Measurements from ENCODE around the gene GLYATL1B.
"Not testable (repeated sequence)": the region's sequence is repeated elsewhere in the genome, so short reads cannot be mapped to it uniquely, and the experiment has no call there.

The GLYATL1B gene

GRCh38 chr11:59088162-59088561 is 2.1 kb downstream of the GLYATL1B start:
- Histone ChIP-seq H3K9me3 (ENCODE audit: insufficient read depth, low read length) (no peaks in the 10 kb centered on the region), H3K27me3 (ENCODE audit: insufficient read depth, insufficient read length) (no peaks in the 10 kb centered on the region), H3K36me3 (ENCODE audit: insufficient read depth, insufficient read length, low read length) (no peaks in the 10 kb centered on the region), H3K4me3 (ENCODE audit: insufficient read length, low read depth) (no peak overlapping the region), H3K4me1 (ENCODE audit: insufficient read depth, insufficient read length) (no peaks in the 10 kb centered on the region), H3K9ac (ENCODE audit: insufficient read length, low read depth) (no peak overlapping the region)
- no peak for TF ChIP-seq SUZ12 (IDR thresholded peaks at IDR 0.05; ENCODE audit: extremely low read depth, insufficient read depth, insufficient read length)
- DNase-seq (ENCODE audit: low read depth, low spot score) = no peak

GRCh38 chr11:59093576-59093975 is 7.5 kb downstream of the GLYATL1B start:
- H3K36me3 ChIP-seq (ENCODE audit: insufficient read depth, insufficient read length, low read length); H3K4me1 ChIP-seq (ENCODE audit: insufficient read depth, insufficient read length); H3K27me3 ChIP-seq (ENCODE audit: insufficient read depth, insufficient read length); DNase-seq (ENCODE audit: low read depth, low spot score); H3K9ac ChIP-seq (ENCODE audit: insufficient read length, low read depth); H3K9me3 ChIP-seq (ENCODE audit: insufficient read depth, low read length); H3K4me3 ChIP-seq (ENCODE audit: insufficient read length, low read depth): not testable (repeated sequence)

GRCh38 chr11:59095225-59095624 is 9.1 kb downstream of the GLYATL1B start:
- not testable (repeated sequence) for H3K9me3 ChIP-seq (ENCODE audit: insufficient read depth, low read length); H3K4me1 ChIP-seq (ENCODE audit: insufficient read depth, insufficient read length); H3K4me3 ChIP-seq (ENCODE audit: insufficient read length, low read depth); H3K27me3 ChIP-seq (ENCODE audit: insufficient read depth, insufficient read length); H3K36me3 ChIP-seq (ENCODE audit: insufficient read depth, insufficient read length, low read length); H3K9ac ChIP-seq (ENCODE audit: insufficient read length, low read depth)
- DNase-seq (ENCODE audit: low read depth, low spot score) = peak; percentile 13

- not testable (repeated sequence) for H3K27me3 ChIP-seq (ENCODE audit: insufficient read depth, insufficient read length); H3K4me1 ChIP-seq (ENCODE audit: insufficient read depth, insufficient read length); H3K36me3 ChIP-seq (ENCODE audit: insufficient read depth, insufficient read length, low read length); H3K9me3 ChIP-seq (ENCODE audit: insufficient read depth, low read length); H3K9ac ChIP-seq (ENCODE audit: insufficient read length, low read depth); H3K4me3 ChIP-seq (ENCODE audit: insufficient read length, low read depth); DNase-seq (ENCODE audit: low read depth, low spot score)
Measured at GRCh38 chr11:59095972-59096575, 10.0 kb downstream of the GLYATL1B start.

- H3K36me3 ChIP-seq (ENCODE audit: insufficient read depth, insufficient read length, low read length) = no peaks in the 10 kb centered on the region
- DNase-seq (ENCODE audit: low read depth, low spot score) = peak; percentile 30
- peaks cover 4% of the 10 kb centered on the region; the same call in 1 of the 2 replicates for H3K9me3 ChIP-seq (ENCODE audit: insufficient read depth, low read length)
- no peaks in the 10 kb centered on the region for H3K27me3 ChIP-seq (ENCODE audit: insufficient read depth, insufficient read length)
- TF ChIP-seq SUZ12 (IDR thresholded peaks at IDR 0.05; ENCODE audit: extremely low read depth, insufficient read depth, insufficient read length) (no peak), ZNF274 (IDR thresholded peaks at IDR 0.05; ENCODE audit: low read depth, low read length) (no peak), YY1 (IDR thresholded peaks at IDR 0.05; ENCODE audit: insufficient read depth, insufficient read length) (no peak)
- no peak overlapping the region for H3K4me3 ChIP-seq (ENCODE audit: insufficient read length, low read depth)
- H3K4me1 ChIP-seq (ENCODE audit: insufficient read depth, insufficient read length) = peaks cover 2% of the 10 kb centered on the region
- H3K9ac ChIP-seq (ENCODE audit: insufficient read length, low read depth) = no peak overlapping the region
Measured at GRCh38 chr11:59097113-59097708, 11.1 kb downstream of the GLYATL1B start.

GRCh38 chr11:59097938-59098337 is 11.8 kb downstream of the GLYATL1B start:
- H3K4me3 ChIP-seq (ENCODE audit: insufficient read length, low read depth); DNase-seq (ENCODE audit: low read depth, low spot score); H3K9me3 ChIP-seq (ENCODE audit: insufficient read depth, low read length); H3K9ac ChIP-seq (ENCODE audit: insufficient read length, low read depth); H3K36me3 ChIP-seq (ENCODE audit: insufficient read depth, insufficient read length, low read length); H3K4me1 ChIP-seq (ENCODE audit: insufficient read depth, insufficient read length); H3K27me3 ChIP-seq (ENCODE audit: insufficient read depth, insufficient read length): not testable (repeated sequence)

- Histone ChIP-seq H3K4me1 (ENCODE audit: insufficient read depth, insufficient read length) (no peaks in the 10 kb centered on the region), H3K36me3 (ENCODE audit: insufficient read depth, insufficient read length, low read length) (no peaks in the 10 kb centered on the region), H3K9me3 (ENCODE audit: insufficient read depth, low read length) (no peaks in the 10 kb centered on the region), H3K9ac (ENCODE audit: insufficient read length, low read depth) (no peak overlapping the region), H3K27me3 (ENCODE audit: insufficient read depth, insufficient read length) (no peaks in the 10 kb centered on the region), H3K4me3 (ENCODE audit: insufficient read length, low read depth) (no peak overlapping the region)
- DNase-seq (ENCODE audit: low read depth, low spot score) = no peak
- TF ChIP-seq SUZ12 (IDR thresholded peaks at IDR 0.05; ENCODE audit: extremely low read depth, insufficient read depth, insufficient read length) = no peak
- no peak for TF ChIP-seq ZNF274 (IDR thresholded peaks at IDR 0.05; ENCODE audit: low read depth, low read length)
- TF ChIP-seq YY1 (IDR thresholded peaks at IDR 0.05; ENCODE audit: insufficient read depth, insufficient read length) = no peak
Measured at GRCh38 chr11:59102259-59102765, 16.2 kb downstream of the GLYATL1B start.

All from NT2/D1 (cell line).